ENCODE results near the gene FAM167B. TPM values are rescaled to one million over a fixed set of nuclear protein-coding genes. Genes with fewer than 3 reads are reported as not detected.
"Not testable (repeated sequence)": the region's sequence is repeated elsewhere in the genome, so short reads cannot be mapped to it uniquely, and the experiment has no call there.

FAM167B gene
- total and polyA plus RNA-seq, 12 donors: 1.0 to 17.3 (median 4.5) TPM

DNA sequence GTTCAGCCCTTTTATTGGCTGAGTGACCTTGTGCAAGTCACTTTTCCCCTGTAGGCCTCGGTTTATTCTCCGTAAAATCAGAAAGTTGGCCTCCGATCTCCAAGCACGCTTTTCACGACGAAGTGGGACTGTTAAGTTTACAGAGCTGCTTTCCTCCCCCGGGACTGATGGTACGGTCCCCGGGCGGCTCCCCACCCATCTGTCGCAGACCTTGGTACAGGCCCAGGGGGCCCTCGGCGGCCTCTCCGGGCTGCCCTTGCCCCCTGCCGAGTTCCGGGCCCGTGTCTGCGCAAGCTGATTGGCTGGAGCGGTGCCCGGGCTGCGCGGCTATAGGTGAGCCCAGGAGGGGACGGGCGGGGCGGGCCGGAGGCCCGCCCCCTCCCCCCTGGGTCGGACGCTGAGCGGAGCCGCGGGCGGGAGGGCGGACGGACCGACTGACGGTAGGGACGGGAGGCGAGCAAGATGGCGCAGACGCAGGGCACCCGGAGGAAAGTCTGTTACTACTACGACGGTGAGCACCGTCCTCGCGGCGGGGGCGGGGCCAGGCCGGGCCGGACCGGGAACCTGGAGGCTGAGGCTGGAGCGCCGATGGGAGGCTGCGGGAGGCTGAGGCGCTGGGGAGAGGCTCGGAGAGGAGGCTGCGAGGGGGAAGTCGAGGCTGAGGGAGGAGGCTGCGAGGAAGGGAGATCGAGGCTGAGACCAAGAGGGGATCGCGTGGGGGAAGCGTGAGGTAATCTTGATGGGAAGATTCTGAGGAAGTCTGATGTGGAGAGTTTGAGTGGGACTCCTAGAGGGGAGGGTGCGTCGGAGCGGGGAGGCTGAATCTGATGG lies 44.9 kb downstream of the FAM167B start, which contains the start of gene HDAC1:
Gene HDAC1, plus strand, starts transcription at position 376 of the 831 bp plus-strand sequence. Its CDS starts 87 bp downstream, at position 463.
- Histone ChIP-seq H3K36me3 (no peaks in the 10 kb centered on the region), H3K27me3 (no peaks in the 10 kb centered on the region), H3K4me1 (peaks cover 0 to 48% (median 11%) of the 10 kb centered on the region in 9 donors), H3K9me3 (no peaks in the 10 kb centered on the region), H3K27ac (peak within 1 kb of the TSS; percentile 23 to 91 (median 79)), H3K4me3 (peak within 1 kb of the TSS; percentile 66 to 96 (median 80))
- TF ChIP-seq CTCF (IDR thresholded peaks at IDR 0.05): no peak
- intact Hi-C loops (cut with DNase I): loop anchor here in 4 of 10 donors (2.0 to 10.0 kb wide), 4 partner anchors 43 to 47 kb away; partner anchors contain the start of gene FAM167B (in 3 of the 4)
- DNase-seq (peak; percentile 95 to 98), ATAC-seq (peak; percentile 97 to 100 (median 99))
- WGBS, 2 donors: 1% methylated on average over 50 to 63 of the region's 67 CpGs

DNA sequence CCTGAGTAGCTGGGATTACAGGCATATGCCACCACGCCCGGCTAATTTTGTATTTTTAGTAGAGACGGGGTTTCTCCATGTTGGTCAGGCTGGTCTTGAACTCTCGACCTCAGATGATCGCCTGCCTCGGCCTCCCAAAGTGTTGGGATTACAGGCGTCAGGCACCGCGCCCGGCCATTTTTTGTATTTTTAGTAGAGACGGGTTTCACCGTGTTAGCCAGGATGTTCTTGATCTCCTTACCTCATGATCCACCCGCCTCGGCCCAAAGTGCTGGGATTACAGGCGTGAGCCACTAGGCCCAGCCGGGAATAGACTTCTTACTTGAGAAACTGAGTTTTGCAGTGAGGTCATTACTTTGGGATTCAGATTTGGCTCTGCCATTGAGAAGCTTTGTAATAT lies 51.2 kb downstream of the FAM167B start:
- H3K4me3 ChIP-seq, H3K27me3 ChIP-seq, H3K27ac ChIP-seq, H3K9me3 ChIP-seq, DNase-seq, ATAC-seq: not testable (repeated sequence)
- intact Hi-C loops (cut with DNase I): loop anchor here in 1 of 10 donors (10.0 kb wide), 1 partner anchor 53 kb away; the partner anchor contains the start of gene FAM167B
- H3K36me3 ChIP-seq: peaks cover 0 to 30% (median 8%) of the 10 kb centered on the region in 9 donors
- WGBS, 2 donors: 96 to 97% methylated on average over 16 of the region's 16 CpGs
- peaks cover 0 to 27% (median under 1%) of the 10 kb centered on the region in 9 donors for H3K4me1 ChIP-seq

Other genes with a start within 250 kb of the FAM167B start
- 10 to 100 TPM; 64.6 to 78.3 (median 67.1) TPM for gene KHDRBS1, start 233.4 kb upstream of the FAM167B start, total RNA-seq
- 10 to 100 TPM; 33.2 to 41.2 TPM for gene KHDRBS1, start 233.4 kb upstream of the FAM167B start, polyA plus RNA-seq
- 10 to 100 TPM in 1 of 10 donors, 1 to 10 TPM in 9; 4.8 to 15.5 (median 6.5) TPM for gene TMEM39B, start 174.3 kb upstream of the FAM167B start, total RNA-seq
- gene TMEM39B, start 174.3 kb upstream of the FAM167B start, polyA plus RNA-seq: 1 to 10 TPM; 7.2 to 7.5 TPM
- 10 to 100 TPM; 73.0 to 92.5 (median 82.6) TPM for gene KPNA6, start 139.2 kb upstream of the FAM167B start, total RNA-seq
- gene KPNA6, start 139.2 kb upstream of the FAM167B start, polyA plus RNA-seq: 10 to 100 TPM; 10.2 to 11.3 TPM
- gene TXLNA, start 67.5 kb upstream of the FAM167B start, total RNA-seq: 10 to 100 TPM; 13.7 to 28.9 (median 17.3) TPM
- gene TXLNA, start 67.5 kb upstream of the FAM167B start, polyA plus RNA-seq: 10 to 100 TPM in 1 of 2 donors, 1 to 10 TPM in 1; 7.5 to 11.7 TPM
- gene CCDC28B, start 46.6 kb upstream of the FAM167B start, total RNA-seq: 10 to 100 TPM; 11.8 to 25.5 (median 16.3) TPM
- gene CCDC28B, start 46.6 kb upstream of the FAM167B start, polyA plus RNA-seq: 10 to 100 TPM; 21.3 to 42.7 TPM
- 1 to 10 TPM in 4 of 10 donors, under 1 TPM in 6; 0.34 to 1.2 (median 0.90) TPM for gene IQCC, start 41.6 kb upstream of the FAM167B start, total RNA-seq
- 1 to 10 TPM in 1 of 2 donors, under 1 TPM in 1; 0.87 to 2.0 TPM for gene IQCC, start 41.6 kb upstream of the FAM167B start, polyA plus RNA-seq
- gene DCDC2B, start 38.1 kb upstream of the FAM167B start, total RNA-seq: not detected
- gene DCDC2B, start 38.1 kb upstream of the FAM167B start, polyA plus RNA-seq: not detected
- 10 to 100 TPM in 6 of 10 donors, 1 to 10 TPM in 4; 8.1 to 12.8 (median 11.1) TPM for gene TMEM234, start 24.9 kb upstream of the FAM167B start, total RNA-seq
- gene TMEM234, start 24.9 kb upstream of the FAM167B start, polyA plus RNA-seq: 10 to 100 TPM; 14.9 to 19.6 TPM
- 100 to 1,000 TPM in 7 of 10 donors, 10 to 100 TPM in 3; 90.3 to 138 (median 103) TPM for gene EIF3I, start 24.8 kb upstream of the FAM167B start, total RNA-seq
- 100 to 1,000 TPM; 140 to 342 TPM for gene EIF3I, start 24.8 kb upstream of the FAM167B start, polyA plus RNA-seq
- 1 to 10 TPM in 4 of 10 donors, under 1 TPM in 6; 0.25 to 7.1 (median 0.86) TPM for gene LCK, start 4.0 kb downstream of the FAM167B start, total RNA-seq
- under 1 TPM; 0.29 to 0.39 TPM for gene LCK, start 4.0 kb downstream of the FAM167B start, polyA plus RNA-seq
- 10 to 100 TPM; 27.5 to 43.5 (median 33.0) TPM for gene HDAC1, start 44.9 kb downstream of the FAM167B start, total RNA-seq
- gene HDAC1, start 44.9 kb downstream of the FAM167B start, polyA plus RNA-seq: 10 to 100 TPM; 29.6 to 33.9 TPM
- gene MARCKSL1, start 89.0 kb downstream of the FAM167B start, total RNA-seq: 10 to 100 TPM in 8 of 10 donors, 1 to 10 TPM in 2; 6.3 to 27.4 (median 13.2) TPM
- gene MARCKSL1, start 89.0 kb downstream of the FAM167B start, polyA plus RNA-seq: 10 to 100 TPM; 21.1 to 61.1 TPM
- 1 to 10 TPM in 9 of 10 donors, under 1 TPM in 1; 0.93 to 5.2 (median 2.2) TPM for gene FAM229A, start 115.3 kb downstream of the FAM167B start, total RNA-seq
- gene FAM229A, start 115.3 kb downstream of the FAM167B start, polyA plus RNA-seq: 10 to 100 TPM in 1 of 2 donors, 1 to 10 TPM in 1; 2.8 to 13.4 TPM
- gene TSSK3, start 115.3 kb downstream of the FAM167B start, total RNA-seq: 1 to 10 TPM in 7 of 10 donors, under 1 TPM in 3; 0.47 to 5.8 (median 1.7) TPM
- gene TSSK3, start 115.3 kb downstream of the FAM167B start, polyA plus RNA-seq: 1 to 10 TPM in 1 of 2 donors, under 1 TPM in 1; 0.10 to 4.4 TPM
- gene BSDC1, start 147.2 kb downstream of the FAM167B start, total RNA-seq: 10 to 100 TPM; 37.2 to 49.4 (median 45.9) TPM
- 10 to 100 TPM; 21.4 to 24.1 TPM for gene BSDC1, start 147.2 kb downstream of the FAM167B start, polyA plus RNA-seq
- gene ZBTB8B, start 217.8 kb downstream of the FAM167B start, total RNA-seq: under 1 TPM in 5 of 10 donors, not detected in 5; 0.02 to 0.04 (median 0.02) TPM
- gene ZBTB8B, start 217.8 kb downstream of the FAM167B start, polyA plus RNA-seq: under 1 TPM in 1 of 2 donors, not detected in 1; under 0.01 TPM

Data from heart right ventricle (tissue), 16 donors.